HK-2 (cell line): Measurements from ENCODE around the gene INO80E.
"Not testable (repeated sequence)": the region's sequence is repeated elsewhere in the genome, so short reads cannot be mapped to it uniquely, and the experiment has no call there.

Experiments used
- DNase-seq: peaks from one replicate; pipeline ENCODE4 v3.0.0-alpha.2; 2018; ENCODE audit not compliant: unreplicated experiment

The INO80E gene

GRCh38 chr16:30031477-30031918 lies 35.5 kb downstream of the INO80E start:
- no peak for DNase-seq

DNA sequence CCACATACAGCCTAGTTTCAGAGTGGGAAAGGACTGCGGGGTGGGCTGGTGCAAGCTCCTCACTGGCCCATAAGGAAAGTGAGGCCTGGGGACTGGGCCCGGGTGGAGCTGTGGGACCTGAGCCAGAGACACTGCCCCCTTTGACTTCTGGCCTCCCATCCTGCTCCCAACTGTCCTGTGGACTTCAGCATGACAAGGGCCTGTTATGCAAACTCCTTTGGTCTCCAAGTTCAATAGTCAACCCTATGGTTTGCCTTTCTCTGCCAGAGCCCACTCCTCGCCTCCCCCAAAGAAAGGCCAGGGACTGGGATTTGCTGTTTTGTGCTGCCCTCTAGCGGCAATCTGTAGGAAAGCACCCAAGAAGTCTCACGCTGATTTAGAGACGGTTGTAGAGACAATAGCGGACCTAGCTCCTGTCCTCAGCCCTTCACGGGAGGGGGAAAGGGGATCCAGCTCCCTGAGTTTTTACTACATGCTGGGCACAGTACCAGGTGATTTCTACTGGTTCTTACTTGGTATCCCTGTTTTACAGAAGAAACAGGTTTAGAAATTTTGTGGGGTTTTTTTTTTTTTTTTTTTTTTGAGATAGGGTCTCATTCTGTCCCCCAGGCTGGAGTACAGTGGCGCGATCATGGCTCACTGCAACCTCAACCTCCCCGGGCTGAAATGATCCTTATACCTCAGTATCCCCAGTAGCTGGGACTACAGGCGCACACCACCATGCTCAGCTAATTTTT lies 36.2 kb downstream of the INO80E start:
- DNase-seq: peak; percentile 63

DNA sequence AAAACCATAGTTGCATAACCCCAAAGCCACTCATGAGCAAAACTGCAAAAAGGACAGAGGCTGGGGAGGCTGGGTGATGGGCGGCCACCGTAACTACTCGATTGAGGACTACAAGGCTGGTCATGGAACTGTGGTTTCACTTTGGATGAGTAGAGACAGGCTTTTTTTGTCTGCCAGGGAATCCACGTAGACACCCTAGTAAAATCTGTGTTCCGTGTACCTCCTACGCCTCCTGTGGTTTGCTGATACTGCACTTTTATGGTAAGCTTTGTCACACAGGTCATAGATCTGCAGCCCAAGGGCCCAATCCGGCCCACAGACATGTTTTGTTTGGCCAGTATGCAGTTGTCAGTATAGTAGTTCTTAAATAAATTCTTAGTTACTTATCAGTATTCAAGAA lies 37.2 kb downstream of the INO80E start:
- DNase-seq: no peak

DNA sequence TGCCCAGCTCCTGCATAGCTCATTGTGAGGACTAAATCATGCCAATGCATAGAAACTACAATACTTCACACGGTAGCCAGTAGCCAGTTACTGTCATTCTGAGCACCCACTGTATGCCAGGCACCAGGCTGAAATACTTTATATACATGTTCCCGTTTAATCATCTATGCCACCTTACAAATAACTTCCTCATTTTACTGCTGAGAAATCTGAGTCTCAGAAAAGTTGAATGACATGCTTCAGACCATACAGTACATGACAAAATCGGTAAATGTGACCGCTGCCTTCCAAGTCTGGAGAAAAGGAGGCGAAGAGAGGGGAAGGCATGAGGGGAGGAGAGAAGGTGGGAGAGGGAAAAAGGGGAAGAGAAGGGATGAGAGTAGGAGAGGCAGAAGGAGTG lies 44.2 kb downstream of the INO80E start:
- no peak for DNase-seq

GRCh38 chr16:30040690-30041089 lies 44.6 kb downstream of the INO80E start:
- not testable (repeated sequence) for DNase-seq

- no peak for DNase-seq
Measured at GRCh38 chr16:30041841-30042240, 45.8 kb downstream of the INO80E start.

DNA sequence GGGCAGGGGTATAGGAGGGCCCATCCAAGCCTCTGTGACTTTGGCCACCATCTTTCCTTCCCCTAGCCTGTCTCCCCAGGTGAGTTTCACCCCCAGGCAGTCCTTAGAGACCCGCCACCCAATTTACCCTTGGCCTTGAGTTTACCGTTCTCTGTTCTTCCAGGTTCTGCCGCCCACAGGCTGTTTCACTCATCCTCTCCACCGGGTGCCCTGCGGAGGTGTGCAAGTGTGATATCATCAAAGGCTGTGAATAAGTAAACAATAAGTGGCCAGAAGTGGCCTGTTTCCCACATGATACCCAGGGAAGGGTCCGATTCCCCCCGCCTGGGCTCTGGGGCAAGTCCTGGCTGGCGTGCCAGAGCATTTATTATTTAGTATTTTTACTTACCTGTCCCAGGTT lies 50.1 kb downstream of the INO80E start:
- DNase-seq: no peak

GRCh38 chr16:30046588-30046987 lies 50.5 kb downstream of the INO80E start:
- no peak for DNase-seq

DNA sequence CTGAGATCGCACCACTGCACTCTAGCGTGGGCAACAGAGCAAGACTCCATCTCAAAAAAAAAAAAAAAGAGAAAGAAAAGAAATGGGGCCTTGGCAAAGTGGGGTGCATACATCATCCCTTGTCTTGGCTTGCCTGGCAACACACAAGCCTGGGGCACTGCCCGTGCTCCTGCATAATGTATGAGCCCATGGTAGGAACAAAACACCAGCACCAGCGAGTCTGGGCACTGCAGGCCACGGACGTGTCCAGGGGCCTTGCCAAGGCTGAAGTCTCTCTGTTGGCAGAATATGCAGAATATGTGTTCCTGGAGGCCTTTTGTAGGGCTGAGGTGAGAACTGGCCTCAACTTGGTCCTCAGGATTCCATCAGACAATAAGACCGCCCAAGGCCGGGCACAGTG lies 53.8 kb downstream of the INO80E start:
- no peak for DNase-seq

- DNase-seq: no peak
Measured at GRCh38 chr16:30051518-30051917, 55.5 kb downstream of the INO80E start.

DNA sequence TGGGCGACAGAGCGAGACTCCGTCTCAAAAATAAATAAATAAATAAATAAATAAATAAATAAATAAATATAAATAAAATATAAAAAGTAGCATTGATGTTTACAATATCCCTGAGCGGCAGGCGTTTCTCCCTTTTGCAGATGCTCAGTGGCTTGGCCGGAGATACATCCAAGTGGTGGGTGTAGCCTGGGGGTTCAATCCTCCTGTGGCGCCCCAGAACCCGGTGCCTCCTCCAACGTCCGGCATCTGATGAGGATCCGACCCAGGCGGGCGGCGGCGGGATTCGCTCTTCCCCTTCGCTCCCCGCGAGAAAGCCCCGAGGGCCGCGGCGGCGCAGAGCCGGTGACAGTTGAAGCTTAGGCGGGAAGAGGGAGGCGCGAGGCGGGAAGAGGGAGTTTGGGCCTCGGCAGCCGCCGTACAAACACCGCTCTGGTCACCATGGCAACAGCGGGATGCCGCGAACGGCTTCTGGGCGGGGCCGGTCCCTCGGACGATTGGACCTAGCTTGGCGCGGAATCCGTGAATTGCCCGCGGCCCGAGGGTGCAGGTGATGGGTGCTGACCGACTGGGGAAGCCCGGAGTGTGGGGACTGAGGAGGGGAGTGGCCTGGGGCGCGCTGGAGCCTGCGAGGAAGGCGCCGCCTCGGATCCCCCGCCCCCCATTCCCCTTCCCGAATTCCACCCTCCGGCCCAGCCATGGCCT lies 56.8 kb downstream of the INO80E start:
- peak; percentile 91 for DNase-seq

GRCh38 chr16:30053376-30054015 lies 57.5 kb downstream of the INO80E start:
- no peak for DNase-seq

DNA sequence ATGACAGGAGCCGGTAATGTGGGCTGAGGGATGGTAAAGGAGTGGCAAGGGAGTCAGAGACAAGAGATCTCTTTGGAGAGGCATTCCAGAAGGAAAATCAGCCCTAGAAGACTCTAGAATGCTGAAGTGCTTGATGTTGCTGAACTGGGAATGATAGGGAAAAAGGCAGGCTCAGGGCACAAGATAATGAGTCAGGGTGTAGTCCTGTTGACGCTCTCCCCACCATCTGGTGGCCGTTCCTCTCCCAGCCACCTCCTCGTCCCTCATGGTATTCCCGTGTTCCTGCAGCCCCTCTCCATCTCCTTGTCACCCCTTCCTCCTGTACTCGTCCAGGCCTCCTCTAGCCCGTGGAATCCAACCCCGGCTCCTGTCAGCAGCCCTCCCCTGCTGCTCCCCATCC lies 58.4 kb downstream of the INO80E start:
- DNase-seq: no peak

- no peak for DNase-seq
Measured at GRCh38 chr16:30054959-30055553, 59.0 kb downstream of the INO80E start.
